Astrocyte of the hippocampus (primary cell): ENCODE results near the gene LCA5.
A peak's percentile ranks its signal among the peaks of the same experiment; 100 is the strongest.
"Not testable (repeated sequence)": the region's sequence is repeated elsewhere in the genome, so short reads cannot be mapped to it uniquely, and the experiment has no call there.

Source experiments
- DNase-seq: peaks from one replicate; pipeline ENCODE4 v3.0.0; 2011; ENCODE audit warnings: low read depth, low spot score

Gene LCA5

GRCh38 chr6:79467716-79468115, 69.5 kb downstream of the LCA5 start:
- DNase-seq: no peak

- DNase-seq: peak; percentile 46
Observed at GRCh38 chr6:79466207-79466834, 70.9 kb downstream of the LCA5 start.

GRCh38 chr6:79465381-79465780, 71.8 kb downstream of the LCA5 start:
- no peak for DNase-seq

- DNase-seq: peak; percentile 62
Observed at GRCh38 chr6:79463621-79464050, 73.6 kb downstream of the LCA5 start.

- DNase-seq: no peak
Observed at GRCh38 chr6:79461205-79461604, 76.0 kb downstream of the LCA5 start.

GRCh38 chr6:79455446-79455845, 81.8 kb downstream of the LCA5 start:
- no peak for DNase-seq

- peak; percentile 24 for DNase-seq
Observed at GRCh38 chr6:79453558-79454042, 83.6 kb downstream of the LCA5 start.

GRCh38 chr6:79450984-79451383, 86.2 kb downstream of the LCA5 start:
- DNase-seq: no peak

GRCh38 chr6:79446006-79446405, 91.2 kb downstream of the LCA5 start:
- no peak for DNase-seq

GRCh38 chr6:79443876-79444275, 93.4 kb downstream of the LCA5 start:
- DNase-seq: not testable (repeated sequence)

- no peak for DNase-seq
Observed at GRCh38 chr6:79441192-79441591, 96.0 kb downstream of the LCA5 start.

- DNase-seq: no peak
Observed at GRCh38 chr6:79440598-79440997, 96.6 kb downstream of the LCA5 start.

GRCh38 chr6:79438030-79438429, 99.2 kb downstream of the LCA5 start:
- DNase-seq: no peak

- no peak for DNase-seq
Observed at GRCh38 chr6:79436241-79436640, 101.0 kb downstream of the LCA5 start.

GRCh38 chr6:79435746-79436145, 101.5 kb downstream of the LCA5 start:
- DNase-seq: no peak
